Neural progenitor cell (in vitro differentiated cells): ENCODE results near the gene TGOLN2.

Source experiments
- EZH2 ChIP-seq: fragments of 200-600 bp; sonication (generic); IDR thresholded peaks from 2 replicates; pipeline ENCODE4 v1.6.1; 2017; ENCODE audit warnings: antibody characterized with exemption, mild to moderate bottlenecking, moderate library complexity
- TF ChIP-seq, protein P1 (sequence below): fragments of 200-600 bp; sonication (generic); IDR thresholded peaks from 2 replicates; pipeline ENCODE4 v1.5.1; 2017; ENCODE audit warnings: antibody characterized with exemption, mild to moderate bottlenecking

DNA sequence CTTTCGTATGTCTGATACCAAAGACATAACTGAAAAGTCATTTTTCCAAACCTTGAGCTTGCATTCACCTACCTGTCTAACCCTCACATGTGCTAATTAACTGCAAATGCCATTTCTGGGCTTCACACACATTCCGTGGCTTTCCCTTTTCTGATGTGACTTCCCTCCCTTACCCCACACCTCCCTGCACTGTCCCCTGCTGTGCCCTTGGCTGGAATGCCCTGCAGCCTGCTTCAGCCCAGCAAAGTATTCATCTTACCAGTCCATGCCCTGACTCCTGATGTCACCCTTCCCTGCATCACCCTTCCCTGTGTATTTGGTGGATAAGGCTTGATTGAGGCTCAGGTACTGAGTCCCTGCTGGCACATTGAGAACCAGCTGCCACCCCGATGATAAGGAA is 14.4 kb upstream of the TGOLN2 start:
- TF ChIP-seq, protein P1, sequence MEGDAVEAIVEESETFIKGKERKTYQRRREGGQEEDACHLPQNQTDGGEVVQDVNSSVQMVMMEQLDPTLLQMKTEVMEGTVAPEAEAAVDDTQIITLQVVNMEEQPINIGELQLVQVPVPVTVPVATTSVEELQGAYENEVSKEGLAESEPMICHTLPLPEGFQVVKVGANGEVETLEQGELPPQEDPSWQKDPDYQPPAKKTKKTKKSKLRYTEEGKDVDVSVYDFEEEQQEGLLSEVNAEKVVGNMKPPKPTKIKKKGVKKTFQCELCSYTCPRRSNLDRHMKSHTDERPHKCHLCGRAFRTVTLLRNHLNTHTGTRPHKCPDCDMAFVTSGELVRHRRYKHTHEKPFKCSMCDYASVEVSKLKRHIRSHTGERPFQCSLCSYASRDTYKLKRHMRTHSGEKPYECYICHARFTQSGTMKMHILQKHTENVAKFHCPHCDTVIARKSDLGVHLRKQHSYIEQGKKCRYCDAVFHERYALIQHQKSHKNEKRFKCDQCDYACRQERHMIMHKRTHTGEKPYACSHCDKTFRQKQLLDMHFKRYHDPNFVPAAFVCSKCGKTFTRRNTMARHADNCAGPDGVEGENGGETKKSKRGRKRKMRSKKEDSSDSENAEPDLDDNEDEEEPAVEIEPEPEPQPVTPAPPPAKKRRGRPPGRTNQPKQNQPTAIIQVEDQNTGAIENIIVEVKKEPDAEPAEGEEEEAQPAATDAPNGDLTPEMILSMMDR, result no peak
- no peak for TF ChIP-seq EZH2
